DOHH2 (cell line): ENCODE data around the gene MBD1.

Source experiments
- H3F3A ChIP-seq: fragments of 200-600 bp; sonication (generic), shearing (Covaris generic); 2 replicates; pipeline ENCODE4 v1.6.0; 2016; ENCODE audit warnings: antibody characterized with exemption, mild to moderate bottlenecking; ENCODE audit not compliant: control insufficient read depth, insufficient read depth
- H3K27ac ChIP-seq: fragments of 200-600 bp; sonication (generic); 2 replicates; pipeline ENCODE4 v1.5.1; 2014; ENCODE audit warnings: low read depth, mild to moderate bottlenecking, low read length, moderate library complexity
- H3K27me3 ChIP-seq: fragments of 200-600 bp; sonication (generic); 2 replicates; pipeline ENCODE4 v1.6.1; 2014; ENCODE audit warnings: mild to moderate bottlenecking, low read length, mixed read lengths; ENCODE audit not compliant: control insufficient read depth
- H3K36me3 ChIP-seq: fragments of 200-600 bp; sonication (generic); 2 replicates; pipeline ENCODE4 v1.6.1; 2014; ENCODE audit warnings: mild to moderate bottlenecking, low read length, moderate library complexity, mixed read lengths; ENCODE audit not compliant: control insufficient read depth
- H3K4me1 ChIP-seq: fragments of 200-600 bp; sonication (generic); 2 replicates; pipeline ENCODE4 v1.6.1; 2014; ENCODE audit warnings: mild to moderate bottlenecking, low read length, mixed read lengths; ENCODE audit not compliant: control insufficient read depth
- H3K4me2 ChIP-seq: fragments of 200-600 bp; sonication (generic); 2 replicates; pipeline ENCODE4 v1.6.0; 2014; ENCODE audit warnings: mild to moderate bottlenecking, low read length, moderate library complexity
- H3K4me3 ChIP-seq: fragments of 200-600 bp; sonication (generic); 2 replicates; pipeline ENCODE4 v1.5.1; 2014; ENCODE audit warnings: mild to moderate bottlenecking, low read length, mixed read lengths
- H3K79me2 ChIP-seq: fragments of 200-600 bp; sonication (generic); 2 replicates; pipeline ENCODE4 v1.6.1; 2014; ENCODE audit warnings: mild to moderate bottlenecking, low read length, mixed read lengths; ENCODE audit not compliant: control insufficient read depth
- H3K9me2 ChIP-seq: fragments of 200-600 bp; sonication (generic); replicated peaks from 2 replicates; pipeline ENCODE4 v1.6.1; 2014; ENCODE audit warnings: mild to moderate bottlenecking, low read length, mixed read lengths; ENCODE audit not compliant: control insufficient read depth
- H3K9me3 ChIP-seq: fragments of 200-600 bp; sonication (generic); 2 replicates; pipeline ENCODE4 v1.6.1; 2014; ENCODE audit warnings: antibody characterized with exemption, low read length, mixed read lengths; ENCODE audit not compliant: control insufficient read depth, insufficient read depth
- H4K20me1 ChIP-seq: fragments of 200-600 bp; sonication (generic); 2 replicates; pipeline ENCODE4 v1.6.0; 2014; ENCODE audit warnings: low read depth, mild to moderate bottlenecking, antibody characterized with exemption, low read length, moderate library complexity; ENCODE audit not compliant: control insufficient read depth, insufficient read depth
- CTCF ChIP-seq: fragments of 200-600 bp; sonication (generic); IDR thresholded peaks from one replicate; pipeline ENCODE4 v1.5.1; 2014; ENCODE audit warnings: antibody characterized with exemption, mild to moderate bottlenecking, low read depth, low read length; ENCODE audit not compliant: poor library complexity, severe bottlenecking
- EZH2phosphoT487 ChIP-seq: fragments of 200-600 bp; sonication (generic); IDR thresholded peaks from 2 replicates; pipeline ENCODE4 v1.6.1; 2017; ENCODE audit warnings: borderline replicate concordance, mild to moderate bottlenecking, antibody characterized with exemption, low read length, moderate library complexity, mixed read lengths

MBD1 gene

GRCh38 chr18:50298443-50299284, 17.3 kb upstream of the MBD1 start:
- H3K9me3 ChIP-seq, result no peaks in the 10 kb centered on the region

GRCh38 chr18:50297621-50298442, 16.5 kb upstream of the MBD1 start:
- Histone ChIP-seq H3K4me1 (peaks cover 12% of the 10 kb centered on the region), H3K9me2 (no peaks in the 10 kb centered on the region), H3K4me2 (peak overlapping the region; percentile 84), H3F3A (no peaks in the 10 kb centered on the region), H3K27me3 (no peaks in the 10 kb centered on the region), H3K79me2 (no peaks in the 10 kb centered on the region), H3K27ac (no peak overlapping the region), H4K20me1 (no peaks in the 10 kb centered on the region), H3K36me3 (no peaks in the 10 kb centered on the region), H3K9me3 (no peaks in the 10 kb centered on the region), H3K4me3 (peak overlapping the region; percentile 68)
- TF ChIP-seq CTCF, result no peak
- TF ChIP-seq EZH2phosphoT487, result no peak

More at GRCh38 chr18:50298443-50299284, 17.3 kb upstream of the MBD1 start:
- H4K20me1 ChIP-seq, result no peaks in the 10 kb centered on the region
- peak overlapping the region; percentile 84 for H3K4me2 ChIP-seq
- no peaks in the 10 kb centered on the region for H3K9me2 ChIP-seq
- no peak for TF ChIP-seq CTCF
- TF ChIP-seq EZH2phosphoT487, result no peak
- H3K27me3 ChIP-seq, result no peaks in the 10 kb centered on the region
- H3K79me2 ChIP-seq, result no peaks in the 10 kb centered on the region
- H3K27ac ChIP-seq, result no peak overlapping the region
- H3K36me3 ChIP-seq, result no peaks in the 10 kb centered on the region
- H3K4me3 ChIP-seq, result peak overlapping the region; percentile 68; the same call in 1 of the 2 replicates
- peaks cover 12% of the 10 kb centered on the region for H3K4me1 ChIP-seq
- H3F3A ChIP-seq, result no peaks in the 10 kb centered on the region

GRCh38 chr18:50293039-50293438, 11.7 kb upstream of the MBD1 start:
- Histone ChIP-seq H3K27ac (no peak overlapping the region), H4K20me1 (no peaks in the 10 kb centered on the region)

More at GRCh38 chr18:50293039-50293438, 11.7 kb upstream of the MBD1 start:
- 0 out of 2 replicates have a peak, but pooled peaks cover 2% of the 10 kb centered on the region for H3F3A ChIP-seq
- no peaks in the 10 kb centered on the region for H3K27me3 ChIP-seq
- H3K36me3 ChIP-seq, result no peaks in the 10 kb centered on the region
- TF ChIP-seq CTCF, result no peak
- no peak for TF ChIP-seq EZH2phosphoT487
- H3K4me2 ChIP-seq, result no peak overlapping the region
- no peak overlapping the region for H3K4me3 ChIP-seq
- H3K79me2 ChIP-seq, result no peaks in the 10 kb centered on the region
- no peaks in the 10 kb centered on the region for H3K9me2 ChIP-seq
- no peaks in the 10 kb centered on the region for H3K9me3 ChIP-seq
- H3K4me1 ChIP-seq, result peaks cover 7% of the 10 kb centered on the region
